ENCODE results near the gene INPP5A.

INPP5A gene

DNA sequence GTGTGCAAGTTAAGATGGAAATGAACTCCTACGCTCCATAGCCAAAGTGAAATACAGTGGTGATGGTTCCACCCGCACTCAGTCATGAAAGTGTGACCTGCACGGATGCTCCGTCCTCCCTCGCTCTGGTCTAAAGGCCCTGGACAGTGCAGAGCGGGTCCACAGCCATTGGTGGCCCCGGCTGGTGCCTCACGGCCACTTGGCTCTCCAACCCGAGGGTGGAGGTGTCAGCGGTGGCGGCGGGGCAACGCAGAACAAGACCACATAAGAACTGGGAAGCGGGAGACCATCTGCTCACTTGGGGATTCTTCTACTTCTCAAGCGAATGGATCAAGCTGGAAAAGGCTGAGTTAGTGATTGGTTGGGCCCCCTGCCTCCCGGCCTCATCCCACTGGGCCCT lies 187.6 kb downstream of the INPP5A start:
- H4K20me1 ChIP-seq (ENCODE audit: insufficient read depth, low read length) = no peaks in the 10 kb centered on the region
- H3K36me3 ChIP-seq (replicated peaks; ENCODE audit: insufficient read depth, low read length) = no peaks in the 10 kb centered on the region
- no peaks in the 10 kb centered on the region for H3K4me1 ChIP-seq (ENCODE audit: low read length)
- no peaks in the 10 kb centered on the region for H3F3A ChIP-seq (ENCODE audit: insufficient read depth, low read length)
- H3K27ac ChIP-seq (ENCODE audit: low read length) = no peak overlapping the region
- TF ChIP-seq EZH2 (optimal IDR thresholded peaks at IDR 0.05; ENCODE audit: low read depth, low read length) (no peak), EZH2phosphoT487 (IDR thresholded peaks at IDR 0.05; ENCODE audit: low read length) (no peak)
- TF ChIP-seq, protein P1, sequence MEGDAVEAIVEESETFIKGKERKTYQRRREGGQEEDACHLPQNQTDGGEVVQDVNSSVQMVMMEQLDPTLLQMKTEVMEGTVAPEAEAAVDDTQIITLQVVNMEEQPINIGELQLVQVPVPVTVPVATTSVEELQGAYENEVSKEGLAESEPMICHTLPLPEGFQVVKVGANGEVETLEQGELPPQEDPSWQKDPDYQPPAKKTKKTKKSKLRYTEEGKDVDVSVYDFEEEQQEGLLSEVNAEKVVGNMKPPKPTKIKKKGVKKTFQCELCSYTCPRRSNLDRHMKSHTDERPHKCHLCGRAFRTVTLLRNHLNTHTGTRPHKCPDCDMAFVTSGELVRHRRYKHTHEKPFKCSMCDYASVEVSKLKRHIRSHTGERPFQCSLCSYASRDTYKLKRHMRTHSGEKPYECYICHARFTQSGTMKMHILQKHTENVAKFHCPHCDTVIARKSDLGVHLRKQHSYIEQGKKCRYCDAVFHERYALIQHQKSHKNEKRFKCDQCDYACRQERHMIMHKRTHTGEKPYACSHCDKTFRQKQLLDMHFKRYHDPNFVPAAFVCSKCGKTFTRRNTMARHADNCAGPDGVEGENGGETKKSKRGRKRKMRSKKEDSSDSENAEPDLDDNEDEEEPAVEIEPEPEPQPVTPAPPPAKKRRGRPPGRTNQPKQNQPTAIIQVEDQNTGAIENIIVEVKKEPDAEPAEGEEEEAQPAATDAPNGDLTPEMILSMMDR (IDR thresholded peaks at IDR 0.05; ENCODE audit: low read length) = no peak
- H2AFZ ChIP-seq (ENCODE audit: low read length) = no peak overlapping the region
- H3K9me2 ChIP-seq (replicated peaks; ENCODE audit: insufficient read depth, low read length) = no peaks in the 10 kb centered on the region
- no peaks in the 10 kb centered on the region for H3K9me3 ChIP-seq (replicated peaks; ENCODE audit: insufficient read depth, low read length)
- H3K4me2 ChIP-seq (ENCODE audit: low read depth, low read length) = no peak overlapping the region
- no peak overlapping the region for H3K9ac ChIP-seq (ENCODE audit: low read length)
- DNase-seq = no peak
- H3K4me3 ChIP-seq (ENCODE audit: low read length) = no peak overlapping the region
- H3K79me2 ChIP-seq (ENCODE audit: low read length) = no peaks in the 10 kb centered on the region
- no peaks in the 10 kb centered on the region for H3K27me3 ChIP-seq (replicated peaks; ENCODE audit: insufficient read depth, low read length)

DNA sequence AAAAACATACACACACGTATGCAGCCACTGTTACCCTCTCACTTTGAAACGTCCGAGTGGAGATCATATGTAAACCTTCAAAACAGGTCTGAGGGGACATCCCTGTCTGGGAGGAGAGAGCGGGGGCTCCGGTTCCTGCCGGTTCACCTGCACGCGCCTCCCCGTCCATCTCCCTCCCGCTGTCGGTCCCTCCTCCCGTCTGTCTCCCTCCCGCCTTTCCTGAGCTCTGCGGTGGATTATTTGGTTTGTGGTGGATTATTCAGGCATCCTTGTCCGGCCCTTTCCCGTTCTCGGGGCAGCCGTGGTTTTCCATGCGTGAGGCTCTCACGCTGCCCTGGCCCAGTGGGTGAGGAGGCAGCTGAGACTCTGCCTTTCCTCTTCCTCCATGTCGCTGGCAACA lies 188.6 kb downstream of the INPP5A start:
- Histone ChIP-seq H3K9me2 (replicated peaks; ENCODE audit: insufficient read depth, low read length) (no peaks in the 10 kb centered on the region), H2AFZ (ENCODE audit: low read length) (no peak overlapping the region), H3K36me3 (replicated peaks; ENCODE audit: insufficient read depth, low read length) (no peaks in the 10 kb centered on the region), H3K9ac (ENCODE audit: low read length) (no peak overlapping the region), H3F3A (ENCODE audit: insufficient read depth, low read length) (no peaks in the 10 kb centered on the region), H3K4me2 (ENCODE audit: low read depth, low read length) (no peak overlapping the region), H3K27me3 (replicated peaks; ENCODE audit: insufficient read depth, low read length) (no peaks in the 10 kb centered on the region), H3K9me3 (replicated peaks; ENCODE audit: insufficient read depth, low read length) (no peaks in the 10 kb centered on the region), H3K27ac (ENCODE audit: low read length) (no peak overlapping the region), H3K4me3 (ENCODE audit: low read length) (no peak overlapping the region), H4K20me1 (ENCODE audit: insufficient read depth, low read length) (no peaks in the 10 kb centered on the region), H3K79me2 (ENCODE audit: low read length) (no peaks in the 10 kb centered on the region), H3K4me1 (ENCODE audit: low read length) (no peaks in the 10 kb centered on the region)
- TF ChIP-seq EZH2 (optimal IDR thresholded peaks at IDR 0.05; ENCODE audit: low read depth, low read length) (no peak), EZH2phosphoT487 (IDR thresholded peaks at IDR 0.05; ENCODE audit: low read length) (no peak)
- TF ChIP-seq, protein P1 (IDR thresholded peaks at IDR 0.05; ENCODE audit: low read length) = no peak
- DNase-seq = no peak

DNA sequence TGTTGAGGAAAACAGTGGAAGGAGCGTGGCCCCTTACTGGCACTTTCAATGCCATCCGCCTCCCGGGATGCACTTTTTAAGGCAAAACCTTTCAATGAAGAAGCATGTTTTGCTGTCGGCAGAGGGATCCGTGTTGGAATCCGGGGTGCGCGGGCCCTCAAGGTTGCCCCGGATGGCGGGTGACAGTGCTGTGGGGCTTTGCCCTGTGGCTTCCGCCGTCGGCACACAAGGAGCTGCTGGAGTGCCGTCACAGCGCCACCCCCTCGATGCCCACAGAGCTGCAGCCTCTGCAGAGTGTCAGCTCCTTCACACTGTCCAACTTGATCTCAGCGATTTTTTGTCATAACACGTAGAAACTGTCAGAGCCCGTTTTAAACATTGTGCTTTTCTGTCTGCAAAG lies 189.4 kb downstream of the INPP5A start:
- no peak overlapping the region for H3K27ac ChIP-seq (ENCODE audit: low read length)
- no peaks in the 10 kb centered on the region for H3K4me1 ChIP-seq (ENCODE audit: low read length)
- no peak for DNase-seq
- H3K4me3 ChIP-seq (ENCODE audit: low read length) = no peak overlapping the region
- H3K9me2 ChIP-seq (replicated peaks; ENCODE audit: insufficient read depth, low read length) = no peaks in the 10 kb centered on the region
- H2AFZ ChIP-seq (ENCODE audit: low read length) = no peak overlapping the region
- no peaks in the 10 kb centered on the region for H3F3A ChIP-seq (ENCODE audit: insufficient read depth, low read length)
- H3K79me2 ChIP-seq (ENCODE audit: low read length) = no peaks in the 10 kb centered on the region
- H3K9me3 ChIP-seq (replicated peaks; ENCODE audit: insufficient read depth, low read length) = no peaks in the 10 kb centered on the region
- no peaks in the 10 kb centered on the region for H3K27me3 ChIP-seq (replicated peaks; ENCODE audit: insufficient read depth, low read length)
- no peaks in the 10 kb centered on the region for H4K20me1 ChIP-seq (ENCODE audit: insufficient read depth, low read length)
- H3K36me3 ChIP-seq (replicated peaks; ENCODE audit: insufficient read depth, low read length) = no peaks in the 10 kb centered on the region
- TF ChIP-seq EZH2phosphoT487 (IDR thresholded peaks at IDR 0.05; ENCODE audit: low read length) (no peak), EZH2 (optimal IDR thresholded peaks at IDR 0.05; ENCODE audit: low read depth, low read length) (no peak)
- TF ChIP-seq, protein P1 (IDR thresholded peaks at IDR 0.05; ENCODE audit: low read length) = no peak
- H3K4me2 ChIP-seq (ENCODE audit: low read depth, low read length) = no peak overlapping the region
- no peak overlapping the region for H3K9ac ChIP-seq (ENCODE audit: low read length)
